Lower leg skin (tissue), 3 donors: ENCODE data around the gene LAMC3.

Experiments
- CTCF ChIP-seq, 3 donors: fragments of 450-650 bp; IDR thresholded peaks; one replicate each; pipeline ENCODE4 v1.5.1; 2016; ENCODE audit warnings: antibody characterized with exemption in 3 of 3, mild to moderate bottlenecking in 3 of 3, moderate library complexity in 2 of 3
- POLR2A ChIP-seq, 2 donors: fragments of 450-650 bp; IDR thresholded peaks; one replicate each; pipeline ENCODE4 v1.6.1; 2016 to 2017; ENCODE audit warnings: antibody characterized with exemption in 2 of 2, mild to moderate bottlenecking in 1 of 2, moderate library complexity in 1 of 2

- TF ChIP-seq CTCF (IDR thresholded peaks at IDR 0.05) (no peak), POLR2A (IDR thresholded peaks at IDR 0.05) (no peak)
Observed at GRCh38 chr9:131067625-131068024, 58.7 kb downstream of the LAMC3 start.
